HG03469 (cell line): ENCODE results near the gene HPCAL1.
"Not testable (repeated sequence)": the region's sequence is repeated elsewhere in the genome, so short reads cannot be mapped to it uniquely, and the experiment has no call there.

ENCODE experiments used
- ATAC-seq: cut with Tn5 transposase; IDR thresholded peaks from one replicate; pipeline ENCODE4 v1.9.1; 2021; ENCODE audit warnings: mild to moderate bottlenecking, moderate library complexity, moderate number of reproducible peaks; ENCODE audit not compliant: unreplicated experiment

The HPCAL1 gene

DNA sequence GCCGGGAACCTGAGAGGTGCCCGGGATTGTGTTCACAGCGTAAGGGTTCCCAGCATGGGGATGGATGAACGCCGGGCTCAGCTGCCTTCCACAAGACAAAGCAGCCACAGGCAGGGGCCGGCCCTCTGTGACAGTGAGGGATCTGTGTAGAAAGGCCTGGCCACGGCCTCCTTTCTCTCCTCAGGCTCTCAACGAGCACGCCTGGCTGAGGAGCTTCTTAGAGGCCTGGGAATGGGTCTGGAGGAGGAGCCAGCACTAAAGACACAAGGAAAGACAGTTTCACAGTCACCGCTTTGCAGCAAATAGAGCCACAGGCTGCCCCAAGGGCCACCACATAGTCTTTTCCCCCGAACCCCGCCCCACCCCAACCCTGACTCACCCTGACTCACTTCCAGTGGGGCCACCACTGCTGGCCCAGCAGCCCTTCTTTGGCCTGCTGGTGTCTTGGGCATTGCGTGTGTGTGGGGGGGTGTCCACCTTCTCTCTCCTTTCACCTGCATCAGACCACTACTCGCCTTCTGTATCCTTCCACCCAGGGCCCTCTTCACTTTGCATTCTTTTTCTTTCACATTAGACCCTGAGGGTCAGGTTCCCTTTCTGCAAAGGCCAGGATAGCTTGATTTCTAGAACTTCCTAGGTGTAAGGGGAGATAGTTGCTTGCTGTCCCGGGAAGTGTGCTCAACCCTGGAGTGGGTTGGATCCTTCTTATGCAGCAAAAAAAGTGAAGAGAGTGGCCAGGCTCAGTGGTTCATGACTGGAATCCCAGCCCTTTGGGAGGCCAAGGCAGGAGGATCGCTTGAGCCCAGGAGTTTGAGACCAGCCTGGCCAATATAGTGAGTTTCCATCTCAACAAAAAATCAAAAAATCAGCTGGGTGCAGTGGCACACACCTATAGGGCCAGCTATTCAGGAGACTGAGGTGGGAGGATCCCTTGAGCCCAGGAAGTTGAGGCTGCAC lies 19.3 kb upstream of the HPCAL1 start:
- no peak for ATAC-seq

DNA sequence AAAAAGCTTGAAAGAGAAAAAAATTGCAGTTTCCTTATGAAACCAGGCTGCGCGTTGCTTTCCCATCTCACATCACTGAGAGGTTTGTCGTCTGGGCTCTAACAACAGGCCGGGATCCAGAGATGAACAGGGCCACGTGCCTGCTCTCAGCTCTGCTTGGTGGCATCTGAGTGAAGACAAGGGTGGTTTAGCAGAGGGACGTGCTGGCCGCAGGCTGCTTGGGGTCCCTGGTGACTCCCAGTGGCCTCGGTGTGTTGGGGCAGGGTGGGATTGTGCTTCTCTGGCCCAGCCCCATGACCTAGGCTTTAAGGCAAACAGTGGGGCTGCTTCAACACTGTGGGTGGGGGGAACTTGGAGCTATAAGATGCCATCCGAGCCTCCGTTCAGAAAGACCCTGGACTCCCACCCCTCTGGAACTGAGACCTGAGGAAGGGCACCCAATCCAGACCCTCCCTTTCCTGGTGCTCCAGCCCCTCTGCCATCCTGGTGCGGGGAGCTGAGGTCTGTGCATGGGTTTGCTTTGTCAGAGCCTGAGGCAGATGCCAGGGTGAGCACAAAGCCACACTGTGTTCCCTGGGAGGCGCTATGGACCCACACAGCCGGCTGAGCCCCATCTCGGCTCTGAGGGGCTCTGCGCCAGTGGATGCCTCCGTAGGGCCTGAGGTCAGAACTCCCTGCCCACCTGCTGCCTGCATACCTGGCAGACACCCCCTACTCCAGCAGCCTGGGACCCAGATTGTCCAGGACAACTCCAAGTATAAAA lies 18.4 kb upstream of the HPCAL1 start:
- no peak for ATAC-seq

DNA sequence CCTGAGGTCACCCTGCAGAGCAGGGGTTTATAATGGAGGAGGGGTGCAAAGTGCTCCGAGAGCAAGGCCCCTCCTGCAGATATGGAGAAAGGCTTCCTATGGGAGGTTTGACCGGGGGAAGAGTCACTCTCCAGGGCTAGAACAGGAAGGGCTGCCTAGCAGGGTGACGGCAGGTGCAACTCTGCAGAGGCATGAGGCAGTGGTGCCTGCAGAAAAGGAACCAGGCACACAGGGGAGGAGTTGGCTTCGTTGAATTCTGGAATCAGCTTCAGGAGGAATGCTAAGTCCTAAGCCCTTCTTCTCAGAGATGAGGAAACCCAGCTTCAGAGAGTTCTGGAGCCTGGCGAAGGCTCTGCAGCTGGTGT lies 17.5 kb upstream of the HPCAL1 start:
- ATAC-seq, result no peak

DNA sequence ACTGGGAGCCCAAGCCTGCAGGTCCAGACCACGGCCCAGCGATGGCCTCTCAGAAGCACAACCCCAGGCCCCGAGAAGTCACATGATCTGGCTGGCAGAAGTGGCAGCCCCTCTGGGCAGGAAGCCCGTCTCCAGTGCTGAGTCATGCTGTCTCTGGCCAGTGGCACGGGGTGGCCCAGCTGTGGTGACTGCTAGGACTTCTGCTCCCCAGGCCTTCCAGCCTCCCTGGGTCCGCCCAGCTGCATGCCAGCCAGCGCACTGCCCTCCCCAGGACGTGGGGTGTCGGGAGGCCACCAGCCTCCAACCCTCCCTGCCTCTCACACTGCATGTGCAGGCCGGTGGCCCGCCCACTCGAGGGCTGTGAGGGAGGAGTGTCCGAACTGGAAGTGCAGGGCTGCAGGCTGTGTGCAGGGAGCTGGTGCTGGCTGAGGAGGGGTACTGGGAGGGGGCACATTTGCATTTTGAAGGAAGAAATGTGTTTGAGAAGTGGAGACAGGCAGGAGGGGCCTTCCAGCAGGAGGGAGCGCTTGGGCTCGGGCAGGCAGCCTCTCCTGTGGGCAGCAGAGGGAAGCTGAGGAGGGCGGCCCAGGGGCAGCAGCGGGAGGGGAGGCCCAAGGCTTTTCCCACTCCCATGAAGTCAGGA lies 17.0 kb upstream of the HPCAL1 start:
- ATAC-seq, result no peak

DNA sequence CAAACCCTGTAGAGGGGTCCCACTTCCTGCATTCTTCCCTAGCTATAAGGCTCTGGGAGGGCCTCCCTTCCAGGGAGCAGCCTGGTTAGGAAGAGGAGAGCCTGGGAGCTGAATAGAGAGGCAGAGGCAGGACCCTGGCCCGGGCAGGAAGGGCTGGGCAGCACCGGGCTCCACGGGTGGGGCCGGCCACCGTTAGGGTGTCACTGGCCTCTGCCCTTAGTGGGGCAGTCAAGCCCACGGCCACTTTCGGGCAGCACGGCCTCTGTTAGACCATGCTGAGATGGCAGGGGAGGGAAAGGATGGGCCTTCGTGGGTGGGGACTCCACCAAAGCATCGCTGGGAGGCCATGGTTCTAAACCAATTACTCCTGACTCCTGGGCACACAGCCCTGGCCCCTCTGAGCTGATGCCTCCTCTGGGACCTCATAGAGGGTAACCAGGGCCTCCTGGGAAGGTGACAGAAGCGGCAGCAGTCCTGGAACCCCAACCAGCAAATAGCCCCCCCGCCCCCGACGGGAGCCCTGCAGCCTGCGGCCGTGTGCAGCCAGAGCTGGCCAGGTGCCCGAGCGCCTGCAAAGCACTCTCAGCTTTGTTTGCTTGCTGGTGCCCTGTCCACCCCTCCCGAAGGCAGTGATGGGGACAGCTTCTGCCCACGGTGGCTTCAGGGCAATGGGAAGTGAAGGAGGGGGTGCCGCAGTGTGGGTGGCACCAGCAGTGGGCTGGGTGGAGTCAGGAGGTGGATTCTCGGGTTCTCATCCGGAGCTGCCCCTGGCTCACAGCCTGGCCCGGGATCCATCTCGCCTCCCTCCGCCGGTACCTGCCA lies 16.3 kb upstream of the HPCAL1 start:
- ATAC-seq, result no peak

DNA sequence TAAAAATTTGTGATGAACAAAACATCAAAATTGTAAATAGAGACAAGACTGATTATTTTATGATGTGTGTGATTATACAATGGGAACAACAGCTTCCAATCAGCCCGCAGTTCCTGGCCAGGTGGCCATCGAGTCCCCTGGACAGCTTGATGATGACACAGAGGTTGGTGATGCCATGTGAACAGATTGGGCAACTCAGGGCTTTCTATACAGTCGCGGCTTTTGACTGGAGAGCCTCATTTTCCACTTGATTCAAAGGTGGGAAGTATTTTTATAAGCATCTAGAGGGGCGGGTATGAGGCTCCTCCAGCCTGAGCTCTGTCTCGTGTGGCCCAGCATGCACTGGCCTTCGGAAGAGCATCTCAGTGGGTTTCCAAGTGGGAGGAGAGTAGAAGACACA lies 14.9 kb upstream of the HPCAL1 start:
- ATAC-seq, result no peak

DNA sequence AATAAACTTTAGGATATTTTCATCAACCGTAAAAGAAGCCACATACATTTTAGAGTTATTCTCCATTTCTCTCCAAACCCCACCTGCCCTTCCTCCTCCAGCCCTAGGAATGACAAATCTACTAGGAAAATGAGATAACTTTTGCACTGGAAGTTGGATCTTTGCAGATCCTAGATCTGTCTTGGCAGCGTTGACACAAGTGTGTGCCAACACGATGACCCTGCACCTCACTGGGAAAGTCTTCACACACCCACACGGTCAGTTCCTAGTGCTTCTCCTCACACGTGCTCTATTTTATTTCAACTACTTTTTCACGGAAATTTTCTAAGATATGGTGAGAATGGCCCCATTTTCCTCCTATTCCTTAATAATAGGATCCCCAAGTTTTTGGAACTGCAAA lies 14.1 kb upstream of the HPCAL1 start:
- no peak for ATAC-seq

DNA sequence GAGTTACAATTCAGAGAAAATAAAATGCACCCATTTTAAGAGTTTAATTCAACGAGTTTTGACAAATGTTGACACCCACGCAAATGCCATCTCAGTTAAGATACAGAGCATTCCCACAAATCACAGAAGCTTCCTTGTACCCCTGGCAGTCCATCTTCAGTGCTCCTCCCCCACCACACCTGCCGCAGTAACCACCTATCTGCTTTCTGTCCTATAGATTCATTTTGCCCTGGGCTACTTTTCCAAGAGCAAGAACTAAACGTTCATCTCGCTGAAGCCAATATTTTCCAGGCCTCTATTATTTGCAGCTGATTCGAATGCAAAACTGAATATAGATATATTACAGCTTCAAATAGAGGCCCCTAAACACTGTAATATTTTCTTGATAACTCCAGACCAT lies 13.4 kb upstream of the HPCAL1 start:
- no peak for ATAC-seq

DNA sequence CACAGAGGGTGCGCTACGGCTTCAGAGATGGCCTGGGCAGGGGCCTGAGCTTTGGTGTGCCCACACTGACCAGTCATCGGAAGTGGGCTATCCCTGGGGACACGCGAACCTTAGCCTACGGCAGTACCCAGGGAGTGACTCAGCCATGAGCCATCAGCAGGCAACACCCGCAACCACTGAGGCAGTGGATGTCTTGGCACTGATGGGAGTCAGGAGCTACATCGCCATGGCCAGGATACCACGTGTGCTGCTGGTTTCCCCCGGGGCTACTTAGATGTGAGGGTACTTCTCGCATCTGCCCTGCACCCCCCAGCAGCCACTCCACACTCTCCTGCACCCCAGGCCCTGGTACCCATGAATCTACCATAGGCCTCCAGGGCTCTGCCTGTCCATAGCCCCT lies 12.8 kb upstream of the HPCAL1 start:
- ATAC-seq, result no peak

DNA sequence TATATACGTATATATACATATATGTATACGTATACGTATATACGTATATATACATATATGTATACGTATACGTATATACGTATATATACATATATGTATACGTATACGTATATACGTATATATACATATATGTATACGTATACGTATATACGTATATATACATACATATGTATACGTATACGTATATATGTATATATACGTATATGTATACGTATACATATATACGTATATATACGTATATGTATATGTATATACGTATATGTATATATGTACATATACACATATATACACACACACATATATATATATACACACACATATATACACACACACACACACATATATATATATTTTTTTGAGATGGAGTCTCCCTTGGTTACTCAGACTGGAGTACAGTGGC lies 11.3 kb upstream of the HPCAL1 start:
- not testable (repeated sequence) for ATAC-seq

DNA sequence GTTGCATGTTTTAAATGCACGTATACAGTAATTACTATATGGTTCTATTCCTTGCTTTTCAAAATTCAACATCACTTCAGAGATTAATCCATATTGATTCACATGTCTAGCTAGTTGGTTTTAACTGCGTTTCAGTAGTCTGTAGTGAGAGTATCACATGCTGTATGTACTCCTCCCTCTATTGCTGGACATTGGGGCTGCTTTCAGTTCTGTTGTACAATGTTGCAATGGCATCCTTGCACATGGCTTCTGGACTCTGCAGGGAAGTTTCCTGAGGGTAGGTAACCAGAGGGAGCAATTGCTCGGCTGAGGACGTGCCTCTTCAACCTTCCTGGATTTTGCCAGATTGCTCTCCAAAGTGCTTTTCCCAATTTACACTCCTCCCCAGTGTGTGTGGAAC lies 10.7 kb upstream of the HPCAL1 start:
- ATAC-seq, result no peak

DNA sequence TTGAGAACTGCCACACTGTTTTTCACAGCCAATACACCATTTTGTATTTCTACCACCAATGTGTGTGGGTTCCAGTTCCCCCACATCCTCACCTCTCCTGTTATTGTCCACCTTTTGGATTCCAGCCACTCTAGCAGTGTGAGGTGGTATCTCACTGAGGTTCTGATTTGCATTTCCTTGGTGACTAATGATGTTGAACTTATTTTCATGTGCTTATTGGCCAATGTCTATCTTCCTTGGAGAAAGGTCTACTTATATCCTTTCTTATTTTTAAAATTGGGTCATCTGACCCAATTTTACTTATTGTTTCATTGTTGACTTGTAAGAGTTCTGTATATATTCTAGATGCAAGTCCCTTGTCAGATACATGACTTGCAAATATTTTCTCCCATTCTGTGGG lies 9.1 kb upstream of the HPCAL1 start:
- ATAC-seq, result no peak

DNA sequence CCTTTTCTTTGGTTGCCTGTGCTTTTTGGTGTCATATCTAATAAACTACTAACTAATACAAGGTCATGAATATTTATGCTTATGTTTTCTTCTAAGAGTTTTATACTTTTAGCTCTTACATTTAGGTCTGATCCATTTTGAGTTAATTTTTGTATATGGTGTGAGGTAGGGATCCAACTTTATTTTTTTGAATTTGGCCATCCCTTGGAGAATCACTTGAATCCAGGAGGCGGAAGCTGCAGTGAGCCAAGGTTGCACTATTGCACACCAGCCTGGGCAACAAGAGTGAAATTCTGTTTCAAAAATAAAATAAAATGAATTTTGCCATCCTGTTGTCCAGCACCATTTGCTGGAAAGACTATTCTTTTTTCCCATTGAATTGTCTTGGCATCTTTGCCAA lies 8.6 kb upstream of the HPCAL1 start:
- ATAC-seq, result no peak

DNA sequence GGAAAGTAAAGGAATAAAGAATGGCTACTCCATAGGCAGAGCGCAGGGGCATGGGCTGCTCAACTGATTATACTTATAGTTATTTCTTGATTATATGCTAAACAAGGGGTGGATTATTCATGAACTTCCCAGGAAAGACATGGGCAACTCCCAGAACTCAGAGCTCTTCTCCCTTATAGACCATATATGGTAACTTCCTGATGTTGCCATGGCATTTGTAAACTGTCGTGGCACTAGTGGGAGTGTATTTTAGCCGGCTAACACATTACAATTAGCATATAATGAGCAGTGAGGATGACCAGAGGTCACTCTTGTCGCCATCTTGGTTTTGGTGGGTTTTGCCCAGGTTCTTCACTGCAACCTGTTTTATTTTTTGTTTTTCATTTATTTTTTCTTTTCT lies 7.1 kb upstream of the HPCAL1 start:
- not testable (repeated sequence) for ATAC-seq

DNA sequence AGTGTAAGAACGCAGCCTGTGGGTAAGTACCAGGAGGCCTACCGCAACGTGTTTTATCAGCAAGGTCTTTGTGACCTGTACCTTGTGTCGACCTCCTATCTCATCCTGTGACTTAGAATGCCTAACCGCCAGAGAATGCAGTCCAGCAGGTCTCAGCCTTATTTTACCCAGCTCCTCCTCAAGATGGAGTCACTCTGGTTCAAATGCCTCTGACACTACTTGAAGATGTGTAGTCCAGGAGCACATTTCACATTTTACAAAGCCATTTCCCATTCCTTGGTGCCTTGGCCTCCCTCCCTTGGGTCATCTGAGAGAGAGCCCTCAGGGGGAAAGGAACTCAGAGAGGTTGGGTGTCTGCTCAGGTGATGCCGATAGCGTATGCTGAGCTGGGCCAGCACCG lies 6.6 kb upstream of the HPCAL1 start:
- ATAC-seq, result no peak

DNA sequence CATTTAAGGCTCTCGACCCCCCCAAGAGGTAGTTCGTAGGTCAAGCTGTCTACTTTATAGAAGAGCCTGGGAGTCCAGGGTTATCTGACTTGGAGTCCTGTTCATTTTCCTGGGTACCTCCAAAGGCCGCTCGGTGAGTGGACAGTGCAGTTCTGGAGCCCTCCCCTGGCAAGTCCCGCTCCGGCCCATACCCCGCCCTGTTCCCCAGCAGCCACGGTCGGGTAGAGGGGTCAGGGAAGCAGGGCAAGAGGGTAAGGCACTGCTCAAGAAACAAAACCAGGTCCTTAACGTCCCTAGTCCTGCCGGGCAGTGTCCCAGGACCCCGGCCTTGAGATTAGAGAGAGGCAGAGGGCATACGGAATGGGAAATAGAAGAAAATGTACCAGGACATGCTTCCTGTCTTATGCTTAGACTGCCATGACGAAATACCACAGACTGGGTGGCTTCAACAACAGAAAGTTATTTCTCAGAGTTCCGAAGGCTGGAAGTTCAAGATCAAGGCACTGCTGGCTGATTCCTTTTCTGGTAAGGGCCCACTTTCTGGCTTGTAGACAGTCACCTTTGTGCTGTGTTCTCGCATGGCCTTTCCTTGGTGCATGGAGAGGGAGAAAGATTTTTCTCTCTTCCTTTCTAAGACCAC lies 5.4 kb upstream of the HPCAL1 start:
- no peak for ATAC-seq

DNA sequence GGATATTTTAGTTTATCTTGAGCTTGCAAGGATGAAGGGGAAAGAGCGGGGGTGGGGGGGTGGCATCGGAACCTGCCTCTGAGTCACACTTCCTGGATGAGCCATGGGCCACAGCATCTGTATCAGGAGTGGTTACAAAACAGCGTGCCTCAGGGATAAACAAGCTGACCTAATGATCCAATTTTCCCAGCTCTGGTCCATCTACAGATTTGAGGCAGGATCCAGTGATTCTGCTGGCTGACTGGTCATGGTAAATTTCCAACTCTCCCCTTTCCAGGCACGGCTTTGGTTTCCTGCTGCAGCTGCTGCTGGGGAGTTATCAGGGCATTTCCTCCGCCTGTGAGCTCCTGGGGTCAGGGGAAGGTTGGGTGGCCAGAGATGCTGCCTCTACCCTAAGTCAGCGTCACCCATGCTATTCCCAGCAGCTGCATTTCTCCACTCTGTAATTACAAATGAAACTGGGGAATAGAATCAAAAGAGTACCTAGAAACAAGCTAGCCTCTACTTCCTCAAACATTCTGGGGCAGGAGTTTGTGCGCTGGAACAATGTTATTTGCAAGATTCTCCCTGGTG lies 4.7 kb upstream of the HPCAL1 start:
- ATAC-seq, result no peak

DNA sequence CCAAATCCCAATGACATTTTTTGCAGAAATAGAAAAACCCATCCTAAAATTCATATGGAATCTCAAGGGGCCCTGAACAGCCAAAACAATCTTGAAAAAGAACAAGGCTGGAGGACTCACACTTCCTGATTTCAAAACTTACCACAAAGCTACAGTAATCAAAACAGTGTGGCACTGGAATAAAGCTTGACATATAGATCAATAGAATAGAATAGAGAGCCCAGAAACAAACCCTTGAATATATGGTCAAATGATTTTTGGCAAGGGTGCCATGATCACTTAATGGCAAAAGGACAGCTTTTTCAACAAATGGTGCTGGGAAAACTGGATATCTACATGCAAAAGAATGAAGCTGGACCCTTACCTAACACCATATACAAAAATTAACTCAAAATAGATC lies 3.9 kb upstream of the HPCAL1 start:
- not testable (repeated sequence) for ATAC-seq

DNA sequence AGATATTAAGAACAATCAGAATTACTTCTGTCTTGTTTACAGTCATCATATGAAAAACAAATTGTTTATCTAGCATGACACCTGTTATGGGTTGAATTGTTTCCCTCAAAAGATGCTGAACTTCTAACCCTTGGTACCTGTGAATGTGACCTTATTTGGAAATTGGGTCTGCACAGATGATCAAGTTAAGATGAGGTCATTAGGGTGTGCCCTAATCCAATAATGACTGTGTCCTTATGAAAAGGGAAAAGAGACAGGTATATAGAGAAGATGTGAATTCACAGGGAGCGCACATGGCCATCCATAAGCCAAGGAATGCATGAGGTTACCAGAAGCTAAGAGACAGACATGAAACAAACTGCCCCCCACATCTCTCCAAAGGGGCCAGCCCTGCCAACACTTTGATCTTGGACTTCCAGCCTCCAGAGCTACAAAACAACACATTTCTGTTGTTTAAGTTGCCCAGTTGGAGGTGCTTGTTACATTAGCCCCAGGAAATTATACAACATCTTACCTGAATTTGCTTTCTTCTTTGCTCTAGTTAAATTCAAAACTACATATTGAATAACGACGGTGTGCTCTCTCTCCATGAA lies 2.3 kb upstream of the HPCAL1 start:
- no peak for ATAC-seq
